Subcutaneous abdominal adipose tissue (tissue), 5 donors: Measurements from ENCODE around the gene DIPK1B.
"Not testable (repeated sequence)": the region's sequence is repeated elsewhere in the genome, so short reads cannot be mapped to it uniquely, and the experiment has no call there.

Experiments
- H3K27ac ChIP-seq: one replicate; pipeline ENCODE4 v1.7.0; 2013; ENCODE audit warnings: low read depth, mild to moderate bottlenecking, inconsistent platforms, low read length, moderate library complexity
- H3K27me3 ChIP-seq, 5 donors: one replicate each; pipeline ENCODE4 v1.7.0; 2013; ENCODE audit warnings: low read length in 5 of 5, inconsistent platforms in 1 of 5; ENCODE audit not compliant: control insufficient read depth in 5 of 5, insufficient read depth in 4 of 5
- H3K36me3 ChIP-seq, 5 donors: one replicate each; pipeline ENCODE4 v1.7.0; 2013; ENCODE audit warnings: low read length in 5 of 5; ENCODE audit not compliant: control insufficient read depth in 5 of 5, insufficient read depth in 5 of 5
- H3K4me1 ChIP-seq, 5 donors: one replicate each; pipeline ENCODE4 v1.7.0; 2013; ENCODE audit warnings: low read length in 5 of 5, mild to moderate bottlenecking in 3 of 5, moderate library complexity in 1 of 5; ENCODE audit not compliant: control insufficient read depth in 5 of 5, insufficient read depth in 5 of 5
- H3K4me3 ChIP-seq, 5 donors: one replicate each; pipeline ENCODE4 v1.7.0; 2013; ENCODE audit warnings: low read length in 5 of 5, low read depth in 1 of 5
- H3K9ac ChIP-seq, 5 donors: one replicate each; pipeline ENCODE4 v1.7.0; 2013; ENCODE audit warnings: low read length in 5 of 5, mild to moderate bottlenecking in 4 of 5, moderate library complexity in 3 of 5
- H3K9me3 ChIP-seq, 5 donors: one replicate each; pipeline ENCODE4 v1.7.0; 2013; ENCODE audit warnings: low read length in 5 of 5; ENCODE audit not compliant: control insufficient read depth in 5 of 5
- donor health status: healthy.
- donor health status: healthy.
- donor health status: healthy.
- donor health status: healthy.
- donor health status: healthy.

Gene DIPK1B

GRCh38 chr9:136709454-136710109 is 2.8 kb upstream of the DIPK1B start:
- no peak overlapping the region for H3K27ac ChIP-seq
- no peaks in the 10 kb centered on the region for H3K36me3 ChIP-seq
- H3K9ac ChIP-seq, result no peak overlapping the region
- H3K9me3 ChIP-seq, result no peaks in the 10 kb centered on the region
- no peak overlapping the region for H3K4me3 ChIP-seq
- H3K27me3 ChIP-seq, result peaks cover 0 to 4% (median 0%) of the 10 kb centered on the region in 5 donors
- H3K4me1 ChIP-seq, result peaks cover 0 to 39% (median 24%) of the 10 kb centered on the region in 5 donors

GRCh38 chr9:136710543-136710942 is 1.8 kb upstream of the DIPK1B start:
- H3K4me3 ChIP-seq, result no peak overlapping the region
- H3K9ac ChIP-seq, result no peak overlapping the region
- H3K36me3 ChIP-seq, result no peaks in the 10 kb centered on the region
- peaks cover 0 to 42% (median 33%) of the 10 kb centered on the region in 5 donors for H3K4me1 ChIP-seq
- no peaks in the 10 kb centered on the region for H3K9me3 ChIP-seq
- peak overlapping the region; percentile 16 for H3K27ac ChIP-seq
- H3K27me3 ChIP-seq, result peaks cover 0 to 5% (median 3%) of the 10 kb centered on the region in 5 donors

GRCh38 chr9:136711219-136711648 is 1.1 kb upstream of the DIPK1B start:
- not testable (repeated sequence) for H3K36me3 ChIP-seq, H3K27me3 ChIP-seq, H3K4me3 ChIP-seq, H3K9ac ChIP-seq, H3K9me3 ChIP-seq
- peak overlapping the region; percentile 16 for H3K27ac ChIP-seq
- H3K4me1 ChIP-seq, result peaks cover 0 to 42% (median 39%) of the 10 kb centered on the region in 5 donors

- H3K9ac ChIP-seq, result peak overlapping the region in 2 of 5 donors; percentile 39 to 42
- H3K27me3 ChIP-seq, result peaks cover 0 to 5% (median 3%) of the 10 kb centered on the region in 5 donors
- peak overlapping the region in 3 of 5 donors; percentile 36 to 56 (median 47) for H3K4me3 ChIP-seq
- peak overlapping the region; percentile 85 for H3K27ac ChIP-seq
- peaks cover 0 to 42% (median 39%) of the 10 kb centered on the region in 5 donors for H3K4me1 ChIP-seq
- no peaks in the 10 kb centered on the region for H3K9me3 ChIP-seq
- no peaks in the 10 kb centered on the region for H3K36me3 ChIP-seq
Observed at GRCh38 chr9:136712690-136713544, 545 bp downstream of the DIPK1B start.

- peak overlapping the region in 3 of 5 donors; percentile 36 to 56 (median 47) for H3K4me3 ChIP-seq
- peak overlapping the region in 1 of 5 donors; percentile 42 for H3K9ac ChIP-seq
Observed at GRCh38 chr9:136713550-136713949, 1.2 kb downstream of the DIPK1B start.

GRCh38 chr9:136714096-136714892 is 1.9 kb downstream of the DIPK1B start:
- Histone ChIP-seq H3K27ac (peak overlapping the region; percentile 85), H3K4me3 (peak overlapping the region in 2 of 5 donors; percentile 47 to 56), H3K27me3 (peaks cover 0 to 5% (median 3%) of the 10 kb centered on the region in 5 donors)

More at GRCh38 chr9:136713550-136713949, 1.2 kb downstream of the DIPK1B start:
- Histone ChIP-seq H3K27me3 (peaks cover 0 to 5% (median 3%) of the 10 kb centered on the region in 5 donors), H3K36me3 (no peaks in the 10 kb centered on the region), H3K4me1 (peaks cover 0 to 43% (median 42%) of the 10 kb centered on the region in 5 donors), H3K27ac (peak overlapping the region; percentile 85), H3K9me3 (no peaks in the 10 kb centered on the region)

GRCh38 chr9:136714893-136715274 is 2.5 kb downstream of the DIPK1B start:
- Histone ChIP-seq H3K4me1 (peaks cover 1 to 55% (median 50%) of the 10 kb centered on the region in 5 donors), H3K27me3 (peaks cover 0 to 5% (median 3%) of the 10 kb centered on the region in 5 donors), H3K9me3 (no peaks in the 10 kb centered on the region), H3K4me3 (peak overlapping the region in 1 of 5 donors; percentile 9), H3K9ac (peak overlapping the region in 2 of 5 donors; percentile 35 to 53), H3K36me3 (no peaks in the 10 kb centered on the region), H3K27ac (peak overlapping the region; percentile 69)

More at GRCh38 chr9:136714096-136714892, 1.9 kb downstream of the DIPK1B start:
- H3K9me3 ChIP-seq, result no peaks in the 10 kb centered on the region
- H3K36me3 ChIP-seq, result no peaks in the 10 kb centered on the region
- H3K9ac ChIP-seq, result peak overlapping the region in 1 of 5 donors; percentile 53
- peaks cover 1 to 49% (median 44%) of the 10 kb centered on the region in 5 donors for H3K4me1 ChIP-seq

- Histone ChIP-seq H3K27ac (no peak overlapping the region), H3K36me3 (peaks cover 0 to 15% (median 11%) of the 10 kb centered on the region in 5 donors), H3K27me3 (peaks cover 0 to 5% (median 0%) of the 10 kb centered on the region in 5 donors), H3K4me3 (no peak overlapping the region), H3K9me3 (no peaks in the 10 kb centered on the region), H3K4me1 (peaks cover 1 to 74% (median 58%) of the 10 kb centered on the region in 5 donors), H3K9ac (no peak overlapping the region)
Observed at GRCh38 chr9:136717399-136717798, 5.0 kb downstream of the DIPK1B start.

- peak overlapping the region; percentile 37 for H3K27ac ChIP-seq
Observed at GRCh38 chr9:136718345-136719194, 6.2 kb downstream of the DIPK1B start.

More at GRCh38 chr9:136718345-136719194, 6.2 kb downstream of the DIPK1B start:
- peaks cover 1 to 78% (median 61%) of the 10 kb centered on the region in 5 donors for H3K4me1 ChIP-seq
- no peak overlapping the region for H3K9ac ChIP-seq
- no peak overlapping the region for H3K4me3 ChIP-seq
- H3K9me3 ChIP-seq, result no peaks in the 10 kb centered on the region
- peaks cover 0 to 27% (median 22%) of the 10 kb centered on the region in 5 donors for H3K36me3 ChIP-seq
- H3K27me3 ChIP-seq, result peaks cover 0 to 5% (median 0%) of the 10 kb centered on the region in 5 donors
